LHCN-M2 (cell line): ENCODE measurements around the gene CALY. TPM values are rescaled to one million over a fixed set of nuclear protein-coding genes. Genes with fewer than 3 reads are reported as not detected.

Experiments used
- DNase-seq: peaks from one replicate; pipeline ENCODE4 v3.0.0-alpha.2; 2012; ENCODE audit warnings: low read depth
- total RNA-seq: library from RNA; depleted of rRNA; stranded (reverse); fragments of >200 nt; gene quantifications from 2 replicates; pipeline ENCODE4 v1.2.3, GENCODE V29; 2014

CALY gene
- total RNA-seq, 1 experiment from 2014 or later, result not detected

DNA sequence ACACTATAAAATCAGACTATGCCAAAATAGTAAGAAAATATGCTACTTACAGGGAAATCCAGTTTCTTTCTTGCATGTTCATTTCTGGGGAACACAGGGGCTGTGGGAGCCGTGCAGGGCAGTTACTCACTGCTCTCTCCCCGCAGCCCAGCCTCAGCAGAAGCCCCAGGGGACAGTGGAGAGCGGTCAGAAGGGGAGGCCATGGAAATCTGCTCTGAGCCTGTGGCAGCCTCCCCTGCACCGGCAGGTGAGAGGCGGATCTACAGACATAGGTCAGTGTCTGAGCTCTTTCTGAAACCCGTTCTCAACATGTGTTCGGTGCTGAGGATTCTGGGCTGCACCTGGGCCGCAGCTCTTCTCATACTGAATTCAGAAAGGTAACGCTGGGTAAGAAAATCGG, 25.1 kb downstream of the CALY start:
- no peak for DNase-seq

DNA sequence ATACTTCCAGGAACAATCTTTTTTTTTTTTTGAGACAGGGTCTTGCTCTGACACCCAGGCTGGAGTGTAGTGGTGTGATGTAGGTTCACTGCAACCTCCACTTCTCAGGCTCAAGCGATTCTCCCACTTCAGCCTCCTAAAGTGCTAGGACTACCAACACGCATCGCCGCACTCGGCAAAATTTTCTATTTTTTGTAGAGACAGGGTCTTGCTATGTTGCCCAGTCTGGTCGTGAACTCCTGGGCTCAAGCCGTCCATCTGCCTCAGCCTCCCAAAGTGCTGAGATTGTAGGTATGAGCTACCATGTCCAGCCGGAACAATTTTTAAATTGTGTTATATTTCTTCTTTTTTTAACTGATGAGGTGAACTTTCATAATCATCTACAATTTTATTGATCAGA, 25.9 kb downstream of the CALY start:
- no peak for DNase-seq

DNA sequence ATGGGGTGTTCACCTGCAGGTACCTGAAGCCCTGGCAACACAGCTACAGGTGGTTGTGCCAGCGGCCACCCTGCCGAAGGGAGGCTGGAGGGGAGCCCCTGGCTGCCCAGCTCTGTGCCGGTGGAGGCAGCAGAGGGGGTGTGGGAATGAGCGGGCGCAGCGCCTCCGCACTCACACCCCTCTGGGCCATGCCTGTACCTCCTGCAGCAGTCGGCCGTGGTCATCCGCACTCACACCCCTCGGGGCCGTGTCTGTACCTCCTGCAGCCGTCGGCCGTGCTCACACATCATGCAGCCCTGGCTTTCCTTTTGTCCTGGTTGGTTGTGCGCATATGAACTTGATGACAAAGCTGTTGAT, 26.3 kb downstream of the CALY start:
- DNase-seq, result no peak

DNA sequence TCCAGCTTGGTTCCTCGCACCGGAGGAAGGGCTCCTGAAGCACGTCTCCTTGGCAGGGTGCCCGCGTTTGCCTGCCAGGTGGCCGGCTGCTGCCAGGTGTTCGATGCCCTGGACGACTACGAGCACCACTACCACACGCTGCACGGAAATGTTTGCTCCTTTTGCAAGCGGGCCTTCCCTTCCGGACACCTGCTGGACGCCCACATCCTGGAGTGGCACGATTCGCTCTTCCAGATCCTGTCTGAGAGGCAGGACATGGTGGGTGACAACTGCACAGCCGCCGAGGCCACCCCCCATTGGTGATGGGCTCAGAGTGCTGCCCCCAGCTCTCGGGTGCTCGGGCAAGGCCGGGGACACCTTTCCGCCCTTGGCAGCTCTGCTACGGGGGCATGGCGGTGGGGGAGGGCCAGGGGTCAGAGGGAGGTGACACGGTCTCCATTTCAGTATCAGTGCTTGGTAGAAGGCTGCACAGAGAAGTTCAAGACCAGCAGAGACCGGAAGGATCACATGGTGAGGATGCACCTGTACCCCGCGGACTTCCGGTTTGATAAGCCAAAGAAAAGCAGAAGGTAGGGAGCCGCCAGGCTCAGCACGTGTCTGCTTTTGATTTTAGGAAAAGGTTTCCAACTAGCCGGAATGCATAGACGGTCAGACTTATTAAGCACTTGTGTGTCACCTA, 26.8 kb downstream of the CALY start:
- DNase-seq, result no peak

DNA sequence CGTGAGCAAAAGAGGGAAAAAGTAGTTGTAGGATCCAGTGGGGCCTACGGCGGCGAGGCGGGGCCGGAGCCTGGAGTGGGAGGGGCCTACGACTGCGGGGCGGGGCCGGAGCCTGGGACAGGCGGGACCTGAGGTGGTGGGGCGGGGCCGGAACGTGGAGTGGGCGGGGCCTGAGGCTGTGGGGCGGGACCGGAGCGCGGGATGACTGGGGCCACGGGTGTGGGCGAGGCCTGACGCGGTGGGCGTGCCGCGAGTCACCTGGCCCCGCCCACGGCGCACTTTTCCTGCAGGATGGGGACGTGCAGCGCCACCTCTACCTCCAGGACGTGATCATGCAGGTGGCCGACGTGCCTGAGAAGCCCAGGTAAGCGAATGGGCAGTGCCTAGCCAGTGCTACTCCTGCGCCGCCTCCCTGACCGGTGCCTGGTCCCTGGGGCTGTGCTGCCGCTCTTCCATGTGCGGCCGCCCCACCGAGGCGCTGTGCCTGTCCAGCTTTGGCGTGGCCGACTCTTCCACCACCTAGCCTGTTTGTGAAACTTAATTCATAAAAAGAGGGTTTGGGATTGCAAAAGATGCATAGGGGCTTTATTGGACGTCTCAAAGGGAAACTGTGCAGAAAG, 27.5 kb downstream of the CALY start:
- peak; percentile 82 for DNase-seq

DNA sequence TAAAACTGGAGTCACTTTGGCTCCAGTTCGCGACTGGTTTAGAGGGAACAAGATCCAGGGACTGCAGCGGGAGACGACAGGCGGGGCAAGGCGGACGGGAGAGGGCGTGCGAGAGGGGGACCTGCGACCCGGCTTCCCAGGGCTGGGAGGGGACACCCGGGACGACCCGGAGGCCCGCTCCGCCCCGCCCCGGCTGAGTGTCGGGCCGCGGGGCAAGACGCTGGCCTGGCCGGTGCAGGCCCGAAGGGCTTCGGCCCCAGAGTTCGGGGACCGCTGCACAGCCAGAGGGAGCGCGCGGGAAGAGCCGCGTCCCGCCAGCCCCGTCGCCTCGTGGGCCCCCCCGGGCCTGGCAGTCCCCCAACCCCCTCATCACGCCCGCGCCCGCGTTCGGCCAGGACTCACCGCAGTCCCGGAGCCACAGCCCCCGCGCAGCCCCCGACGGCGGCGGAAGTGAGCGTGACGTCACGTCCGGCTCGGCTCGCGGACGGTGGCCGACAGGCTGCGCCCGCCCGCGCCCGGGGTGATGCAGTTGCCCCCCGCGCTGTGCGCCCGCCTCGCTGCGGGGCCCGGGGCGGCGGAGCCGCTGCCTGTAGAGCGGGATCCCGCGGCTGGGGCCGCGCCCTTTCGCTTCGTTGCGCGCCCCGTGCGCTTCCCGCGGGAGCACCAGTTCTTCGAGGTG, 28.1 kb downstream of the CALY start, which contains the start of the genes TUBGCP2 and ZNF511:
Gene TUBGCP2 (minus strand): TSS at position 452 of the 679 bp plus-strand sequence. CDS start 5,931 bp downstream, outside the sequence.
Gene ZNF511 (plus strand): TSS at position 494 of the 679 bp plus-strand sequence. CDS start 30 bp downstream, at position 524.
- peak; percentile 75 for DNase-seq

DNA sequence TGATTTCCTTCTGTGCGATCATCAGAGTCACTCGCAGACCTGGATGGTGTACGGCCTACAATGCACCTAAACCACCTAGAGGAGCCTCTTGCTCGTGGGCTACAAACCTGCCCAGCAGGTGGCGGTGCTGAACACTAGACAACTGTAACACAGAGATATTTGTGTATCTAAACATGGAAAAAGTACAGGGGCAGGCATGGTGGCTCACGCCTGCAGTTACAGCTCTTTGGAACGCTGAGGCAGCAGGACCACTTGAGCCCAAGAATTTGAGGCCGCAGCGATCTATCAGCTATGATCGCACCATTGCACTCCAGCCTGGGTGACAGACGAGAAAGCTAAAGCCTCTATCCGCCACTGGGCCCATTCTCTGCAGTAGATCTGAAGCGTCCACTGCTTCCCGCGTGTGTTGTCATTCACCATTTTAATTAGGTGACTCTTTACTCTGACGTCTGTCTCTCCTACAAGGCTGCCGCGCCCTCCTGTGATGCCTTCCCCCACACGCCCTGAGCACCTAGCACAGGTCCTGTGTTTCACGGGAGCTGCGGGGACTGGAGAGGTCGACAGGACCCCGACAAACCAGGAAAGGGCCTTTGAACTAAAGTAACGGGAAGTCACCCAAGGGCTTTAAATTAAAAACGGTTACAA, 28.8 kb downstream of the CALY start:
- DNase-seq, result peak; percentile 63

DNA sequence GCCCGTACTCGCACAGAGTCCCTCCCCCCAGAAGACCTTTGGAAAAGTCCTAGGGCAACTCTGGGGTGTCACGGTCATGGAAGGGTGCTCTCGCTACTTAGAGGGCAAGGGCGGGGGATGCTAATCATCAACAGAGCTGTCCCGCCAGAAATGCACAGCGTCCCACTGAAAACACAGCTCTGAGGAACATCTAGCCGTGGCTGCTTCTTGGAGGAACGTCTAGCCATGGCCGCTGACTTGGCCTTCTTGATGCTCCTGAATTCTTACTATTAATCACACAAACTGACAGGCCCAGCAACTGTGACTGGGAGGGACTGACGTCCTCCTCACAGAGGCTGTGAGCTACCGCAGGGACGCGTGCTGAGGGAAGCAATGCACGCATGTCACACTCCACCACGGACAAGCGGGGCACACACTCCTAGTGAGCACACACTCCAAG, 29.7 kb downstream of the CALY start:
- no peak for DNase-seq

DNA sequence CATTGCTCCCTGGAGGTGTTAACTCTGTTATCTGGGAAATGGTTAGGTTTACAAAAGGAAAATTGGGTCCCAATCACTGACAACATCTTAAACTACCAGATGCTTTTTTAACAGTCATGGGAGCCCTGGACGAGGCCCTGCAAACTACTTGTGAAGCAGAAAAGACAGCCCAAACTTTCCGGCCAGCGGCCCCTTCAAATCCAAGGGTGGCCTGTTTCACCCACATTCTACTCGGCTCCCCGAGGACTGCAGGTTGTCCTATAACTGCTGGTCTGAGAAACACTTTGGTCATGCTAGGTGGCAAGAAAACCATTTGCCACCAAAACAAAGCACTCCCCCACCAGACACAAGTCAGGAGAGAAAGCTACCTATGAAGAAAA, 30.6 kb downstream of the CALY start:
- DNase-seq, result no peak

DNA sequence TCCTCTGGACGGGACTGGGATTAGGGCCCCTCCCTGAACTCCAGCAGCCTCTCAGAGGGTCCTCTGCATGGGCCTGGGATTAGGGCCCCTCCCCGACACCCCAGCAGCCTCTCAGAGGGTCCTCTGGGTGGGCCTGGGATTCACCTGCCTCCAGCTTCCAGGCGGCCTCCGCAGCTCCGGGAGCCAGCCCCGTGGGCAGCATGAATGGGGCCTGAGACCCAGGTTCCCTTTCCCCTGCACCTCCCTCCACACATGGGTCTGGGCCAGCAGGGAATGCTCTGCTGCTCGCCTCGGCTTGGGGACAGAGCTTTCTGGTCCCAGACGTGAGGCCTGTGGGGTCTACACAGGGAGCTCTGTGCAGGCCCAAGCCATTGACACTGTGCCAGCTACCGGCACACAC, 33.5 kb downstream of the CALY start:
- no peak for DNase-seq

DNA sequence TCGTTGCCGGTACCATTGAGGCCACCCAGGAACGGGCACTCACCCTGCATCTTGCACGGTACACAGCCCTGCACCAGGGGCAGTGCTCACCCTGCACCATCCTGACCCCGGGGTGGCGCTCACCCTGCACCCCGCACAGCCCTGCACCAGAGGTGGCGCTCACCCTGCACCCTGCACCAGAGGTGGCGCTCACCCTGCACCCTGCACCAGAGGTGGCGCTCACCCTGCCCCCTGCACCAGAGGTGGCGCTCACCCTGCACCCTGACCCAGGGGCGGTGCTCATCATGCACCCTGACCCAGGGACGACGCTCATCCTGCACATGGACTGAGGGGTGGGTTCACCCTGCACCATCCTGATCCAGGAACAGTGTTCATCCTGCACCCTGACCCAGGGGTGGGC, 34.5 kb downstream of the CALY start:
- DNase-seq, result no peak

DNA sequence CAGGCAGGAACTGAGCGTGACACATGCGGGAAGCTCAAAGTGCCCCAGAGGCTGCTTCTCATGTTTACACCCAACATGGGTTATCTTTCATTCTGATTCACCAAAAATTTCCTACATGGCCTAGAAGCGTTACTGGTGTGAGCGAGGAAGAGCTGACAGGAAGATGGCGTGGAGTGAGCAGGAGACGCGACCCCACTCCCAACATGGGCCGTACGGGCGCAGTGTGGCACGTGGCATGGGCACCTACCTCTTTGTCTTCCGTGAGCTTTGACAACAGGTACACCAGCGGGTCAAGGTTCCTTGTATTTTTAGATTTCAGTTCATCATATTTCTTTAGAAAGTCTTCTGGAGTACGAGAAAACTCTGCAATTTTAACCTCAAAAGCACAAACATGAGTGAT, 37.0 kb downstream of the CALY start:
- DNase-seq, result no peak

DNA sequence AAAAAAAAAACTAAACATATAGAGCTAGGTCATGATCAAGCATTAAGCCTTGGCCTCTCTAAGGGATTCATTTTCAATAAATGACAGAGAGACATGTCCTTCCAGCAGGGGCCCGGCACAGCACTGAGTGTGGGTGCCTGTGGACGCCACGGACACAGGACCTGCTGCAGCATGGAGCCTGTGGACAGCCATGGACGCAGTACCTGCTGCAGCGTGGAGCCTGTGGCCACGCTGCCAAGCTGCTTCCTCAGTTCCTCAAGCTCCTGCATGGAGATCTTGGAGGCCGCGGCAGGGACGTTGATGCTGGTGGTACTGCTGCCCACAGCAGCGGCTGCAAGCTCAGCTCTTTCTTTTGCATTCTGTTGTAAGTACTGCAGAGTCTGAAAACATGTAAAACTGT, 37.5 kb downstream of the CALY start:
- DNase-seq, result no peak

DNA sequence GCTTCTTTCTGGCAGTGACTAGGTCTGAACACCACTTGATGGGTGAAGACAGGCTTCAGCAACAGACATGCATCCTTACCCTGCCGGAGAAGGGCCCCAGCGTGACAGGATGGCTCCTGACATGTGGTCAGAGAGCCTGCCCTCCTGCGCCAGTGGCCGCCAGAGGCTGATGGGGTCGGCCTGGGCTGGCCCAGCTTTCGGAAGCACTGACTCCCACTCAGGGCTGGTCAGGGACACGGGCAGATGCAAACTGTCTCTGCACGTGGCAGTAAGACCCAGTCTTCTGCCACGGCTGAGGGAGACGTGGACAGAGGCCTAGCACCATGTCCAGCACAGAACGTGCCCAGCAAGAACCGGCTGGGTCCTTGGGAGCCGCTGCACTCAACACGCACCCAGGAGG, 38.2 kb downstream of the CALY start:
- no peak for DNase-seq

DNA sequence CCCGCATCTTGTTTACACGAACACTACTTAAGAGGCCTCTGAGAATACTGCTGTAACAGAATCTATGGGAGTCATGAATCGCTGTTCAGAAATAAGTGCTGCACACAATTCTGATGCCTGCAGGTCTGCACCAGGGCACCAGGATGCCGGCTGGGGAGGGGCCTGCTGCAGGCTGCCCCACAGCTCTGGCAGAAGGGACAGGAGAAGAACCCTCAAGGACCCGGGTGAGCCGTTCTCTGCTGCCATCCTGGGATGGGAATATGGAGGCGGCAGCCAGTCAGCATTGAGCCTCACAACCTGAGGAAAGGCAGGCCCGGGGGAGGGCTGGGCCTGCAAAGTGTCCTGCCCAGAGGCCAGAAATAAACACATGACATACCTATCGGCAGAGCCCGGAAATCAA, 39.2 kb downstream of the CALY start:
- DNase-seq, result no peak

DNA sequence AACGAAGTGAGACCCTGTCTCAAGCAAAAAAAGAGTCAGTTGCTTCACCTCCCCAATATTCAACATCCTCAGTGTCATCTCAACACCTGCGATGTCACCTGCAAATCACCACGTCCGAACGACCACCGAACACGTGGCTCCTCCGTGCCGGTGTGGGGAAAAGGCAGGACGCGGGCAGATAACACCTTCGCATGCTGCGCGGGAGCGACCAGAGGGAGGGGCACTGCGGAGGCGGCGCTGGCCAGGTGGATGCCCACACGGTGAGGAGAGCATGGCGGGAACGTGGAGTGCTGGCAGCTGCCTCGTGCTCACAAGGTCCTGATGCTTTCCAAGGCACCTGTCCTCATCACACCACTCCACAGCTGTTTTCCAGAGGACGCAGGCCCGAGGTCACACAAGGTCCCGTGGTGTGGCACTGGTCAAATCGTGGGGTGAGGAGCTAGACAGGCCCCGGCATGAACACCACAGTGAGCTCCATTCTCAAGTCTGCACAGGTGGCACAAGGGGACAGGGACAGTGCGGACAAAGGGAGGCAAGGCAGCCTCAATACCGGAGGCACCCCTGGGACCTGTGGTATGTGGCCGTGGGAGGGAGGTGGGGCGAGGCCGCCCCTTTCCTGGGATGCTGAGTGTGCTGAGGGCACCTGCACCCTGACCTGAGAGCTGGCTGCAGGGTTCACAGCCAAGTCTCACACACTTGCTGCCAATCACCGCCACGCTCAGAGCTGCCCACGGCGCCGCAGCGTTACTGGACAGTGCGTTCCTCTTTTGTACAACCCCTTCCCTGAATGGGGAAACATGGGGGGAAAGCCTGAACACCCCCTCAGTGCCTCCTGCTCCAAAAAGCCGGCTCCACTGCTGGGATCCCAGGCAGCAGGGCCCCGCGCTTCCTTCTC, 41.0 kb downstream of the CALY start:
- DNase-seq, result no peak

DNA sequence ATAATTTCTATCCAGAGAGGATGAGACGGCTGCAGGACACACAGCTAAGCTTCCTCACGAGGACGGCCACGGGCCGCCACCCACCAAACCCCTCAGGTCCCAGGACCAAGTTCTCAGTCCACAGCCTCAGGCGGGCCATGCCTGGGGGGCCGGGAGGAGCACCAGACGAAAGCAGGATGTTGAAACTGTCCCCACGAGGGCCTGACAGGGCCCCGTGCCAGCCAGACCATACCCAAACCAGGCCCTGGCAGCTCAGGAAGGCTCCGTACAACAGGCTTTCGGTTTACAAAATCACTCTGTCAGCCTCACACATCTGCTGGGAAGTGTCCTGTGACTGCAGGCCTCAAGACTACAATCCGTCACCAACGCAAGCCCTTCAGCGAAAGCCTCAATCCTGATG, 42.5 kb downstream of the CALY start:
- no peak for DNase-seq

DNA sequence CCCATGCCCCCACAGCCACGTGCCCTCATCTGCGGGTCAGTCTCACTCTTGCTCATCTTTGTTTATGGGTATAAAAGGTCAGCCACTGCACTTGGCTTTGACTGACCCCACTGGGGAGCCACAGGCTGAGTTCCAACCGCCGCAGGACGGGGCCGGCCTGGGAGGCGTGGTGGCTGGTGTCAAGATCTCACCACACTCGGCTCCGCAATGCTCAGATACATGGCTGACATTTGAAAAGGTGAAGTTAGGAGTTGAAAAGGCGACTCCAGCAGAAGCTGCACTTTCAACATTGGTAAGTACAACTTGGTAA, 42.9 kb downstream of the CALY start:
- DNase-seq, result no peak

DNA sequence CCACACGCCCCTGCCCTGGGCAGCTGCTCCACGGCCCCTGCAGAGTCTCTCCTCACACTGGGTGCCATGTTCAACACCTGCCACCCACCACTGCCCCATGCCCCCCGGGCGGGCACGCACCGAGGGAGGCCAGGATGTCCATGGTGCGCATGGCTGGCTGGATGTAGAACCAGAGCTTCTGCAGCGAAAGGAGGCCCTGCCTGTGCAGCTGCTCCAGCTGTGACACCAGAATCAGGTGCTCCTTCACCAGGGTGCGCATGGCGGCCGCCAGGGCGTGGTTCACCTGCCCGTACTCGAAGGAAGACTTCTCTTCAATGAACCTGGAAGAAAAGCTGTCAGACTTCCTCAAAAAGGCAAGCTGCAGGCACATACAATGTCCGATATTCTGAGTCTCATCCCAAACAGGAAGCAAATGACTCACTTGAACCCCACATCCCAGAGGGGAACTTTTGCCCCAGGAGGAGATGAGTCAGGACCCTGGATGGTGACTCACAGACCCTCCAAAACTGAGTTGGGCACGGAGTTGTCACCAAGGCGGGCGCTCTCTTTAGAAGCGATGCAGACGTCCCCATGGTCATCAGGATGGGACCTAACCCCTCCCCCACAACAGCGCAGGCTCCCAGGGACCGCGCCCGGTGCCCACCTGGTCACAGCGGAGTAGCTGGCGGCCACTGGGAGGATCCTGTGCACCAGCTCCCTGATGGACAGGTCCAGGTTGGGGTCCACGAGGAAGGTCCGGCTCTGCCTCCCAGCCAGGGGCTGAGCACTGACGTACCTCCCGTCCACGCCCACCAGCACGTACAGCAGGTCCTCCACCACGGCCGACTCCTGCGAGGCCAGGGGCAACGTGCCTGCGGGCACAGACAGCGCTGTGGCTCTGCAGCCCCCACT, 43.5 kb downstream of the CALY start:
- DNase-seq, result peak; percentile 87

DNA sequence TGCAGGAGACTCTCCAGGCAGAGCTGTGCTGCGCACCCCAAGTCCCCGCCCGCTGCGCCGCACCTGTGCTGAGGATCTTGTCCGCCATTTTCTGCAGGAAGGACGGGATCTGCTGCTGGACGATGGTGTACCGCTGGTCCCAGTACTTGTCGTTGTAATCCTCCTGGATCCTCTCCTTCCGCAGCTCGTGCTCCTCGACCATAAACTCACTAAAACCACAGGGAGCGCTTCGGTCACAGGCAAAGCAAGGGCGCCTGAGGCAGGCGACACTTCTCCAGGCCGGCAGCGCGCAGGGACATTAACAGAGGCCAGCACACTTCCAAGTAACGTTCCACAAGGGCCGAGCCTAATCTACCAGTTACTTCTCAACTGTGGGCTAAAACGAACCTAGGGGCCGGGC, 46.9 kb downstream of the CALY start:
- DNase-seq, result no peak
